Measurements from ENCODE around the gene PCDH12.

PCDH12 gene

GRCh38 chr5:141960449-141961323 lies 2.7 kb upstream of the PCDH12 start:
- TF ChIP-seq RAD21 (IDR thresholded peaks at IDR 0.05; ENCODE audit: low read depth) (peak; percentile 91), ZBTB7A (IDR thresholded peaks at IDR 0.05; ENCODE audit: low read depth) (no peak)

GRCh38 chr5:141960018-141960417 lies 2.0 kb upstream of the PCDH12 start:
- TF ChIP-seq RAD21 (IDR thresholded peaks at IDR 0.05; ENCODE audit: low read depth) (peak; percentile 14; the same call in 1 of the 2 replicates), FOXM1 (IDR thresholded peaks at IDR 0.05; ENCODE audit: borderline replicate concordance, low read depth) (no peak)

- TF ChIP-seq USF1 (IDR thresholded peaks at IDR 0.05): no peak
- no peak for TF ChIP-seq EGR1 (IDR thresholded peaks at IDR 0.05)
Observed at GRCh38 chr5:141958546-141959172, 657 bp upstream of the PCDH12 start.

- TF ChIP-seq FOXM1 (IDR thresholded peaks at IDR 0.05; ENCODE audit: borderline replicate concordance, low read depth): no peak
Observed at GRCh38 chr5:141957367-141957996, 520 bp downstream of the PCDH12 start.

- TF ChIP-seq EP300 (IDR thresholded peaks at IDR 0.05; ENCODE audit: borderline replicate concordance): no peak
- no peak for TF ChIP-seq ZBTB7A (IDR thresholded peaks at IDR 0.05; ENCODE audit: low read depth)
- no peak for TF ChIP-seq TCF12 (IDR thresholded peaks at IDR 0.05; ENCODE audit: low read depth)
- TF ChIP-seq CREB1 (IDR thresholded peaks at IDR 0.05; ENCODE audit: low read depth): no peak
- no peak for TF ChIP-seq FOXM1 (IDR thresholded peaks at IDR 0.05; ENCODE audit: borderline replicate concordance, low read depth)
- no peak for TF ChIP-seq YY1 (IDR thresholded peaks at IDR 0.05; ENCODE audit: low read depth)
- no peak for TF ChIP-seq TAF1 (IDR thresholded peaks at IDR 0.05; ENCODE audit: low read depth)
- no peak for TF ChIP-seq RAD21 (IDR thresholded peaks at IDR 0.05; ENCODE audit: low read depth)
- no peak for TF ChIP-seq TEAD4 (IDR thresholded peaks at IDR 0.05)
- no peak for TF ChIP-seq USF1 (IDR thresholded peaks at IDR 0.05)
- no peak for TF ChIP-seq MAX (IDR thresholded peaks at IDR 0.05)
- TF ChIP-seq NFIC (IDR thresholded peaks at IDR 0.05): no peak
- no peak for TF ChIP-seq REST (IDR thresholded peaks at IDR 0.05; ENCODE audit: low read depth)
- TF ChIP-seq EGR1 (IDR thresholded peaks at IDR 0.05): no peak
- no peak for TF ChIP-seq CEBPB (IDR thresholded peaks at IDR 0.05)
Observed at GRCh38 chr5:141954194-141954593, 3.8 kb downstream of the PCDH12 start.

- TF ChIP-seq CREB1 (IDR thresholded peaks at IDR 0.05; ENCODE audit: low read depth) (no peak), CEBPB (IDR thresholded peaks at IDR 0.05) (no peak), YY1 (IDR thresholded peaks at IDR 0.05; ENCODE audit: low read depth) (no peak), TEAD4 (IDR thresholded peaks at IDR 0.05) (no peak), TAF1 (IDR thresholded peaks at IDR 0.05; ENCODE audit: low read depth) (no peak), REST (IDR thresholded peaks at IDR 0.05; ENCODE audit: low read depth) (no peak)
Observed at GRCh38 chr5:141952020-141952419, 6.0 kb downstream of the PCDH12 start.

GRCh38 chr5:141951332-141951781 lies 6.6 kb downstream of the PCDH12 start:
- no peak for TF ChIP-seq CREB1 (IDR thresholded peaks at IDR 0.05; ENCODE audit: low read depth)
- TF ChIP-seq EGR1 (IDR thresholded peaks at IDR 0.05): no peak
- TF ChIP-seq EP300 (IDR thresholded peaks at IDR 0.05; ENCODE audit: borderline replicate concordance): no peak
- no peak for TF ChIP-seq ZBTB7A (IDR thresholded peaks at IDR 0.05; ENCODE audit: low read depth)
- TF ChIP-seq CEBPB (IDR thresholded peaks at IDR 0.05): no peak
- TF ChIP-seq TEAD4 (IDR thresholded peaks at IDR 0.05): no peak
- TF ChIP-seq NFIC (IDR thresholded peaks at IDR 0.05): no peak
- no peak for TF ChIP-seq FOXM1 (IDR thresholded peaks at IDR 0.05; ENCODE audit: borderline replicate concordance, low read depth)
- no peak for TF ChIP-seq TCF12 (IDR thresholded peaks at IDR 0.05; ENCODE audit: low read depth)
- TF ChIP-seq TAF1 (IDR thresholded peaks at IDR 0.05; ENCODE audit: low read depth): no peak
- TF ChIP-seq MAX (IDR thresholded peaks at IDR 0.05): no peak
- TF ChIP-seq REST (IDR thresholded peaks at IDR 0.05; ENCODE audit: low read depth): no peak
- no peak for TF ChIP-seq YY1 (IDR thresholded peaks at IDR 0.05; ENCODE audit: low read depth)
- no peak for TF ChIP-seq RAD21 (IDR thresholded peaks at IDR 0.05; ENCODE audit: low read depth)
- no peak for TF ChIP-seq USF1 (IDR thresholded peaks at IDR 0.05)

Data from Ishikawa (cell line).